Inflammatory macrophage (primary cell): ENCODE data around the gene DNAAF5.

Experiments used
- DNase-seq, 2 donors: peaks; one replicate each; pipeline ENCODE4 v3.0.0-alpha.2; 2020 to 2022

Gene DNAAF5

GRCh38 chr7:816751-817671, 90.5 kb downstream of the DNAAF5 start:
- DNase-seq: peak in 1 of 2 donors; percentile 25

- DNase-seq: peak in 1 of 2 donors; percentile 29
Observed at GRCh38 chr7:818031-818699, 91.7 kb downstream of the DNAAF5 start.

- DNase-seq: no peak
Observed at GRCh38 chr7:820341-820740, 93.8 kb downstream of the DNAAF5 start.

- DNase-seq: no peak
Observed at GRCh38 chr7:821688-822087, 95.2 kb downstream of the DNAAF5 start.

- no peak for DNase-seq
Observed at GRCh38 chr7:822692-823276, 96.3 kb downstream of the DNAAF5 start.

GRCh38 chr7:823649-824048, 97.2 kb downstream of the DNAAF5 start:
- no peak for DNase-seq

GRCh38 chr7:824081-824480, 97.6 kb downstream of the DNAAF5 start:
- DNase-seq: no peak

GRCh38 chr7:824664-825063, 98.2 kb downstream of the DNAAF5 start:
- DNase-seq: no peak

GRCh38 chr7:825386-825785, 98.9 kb downstream of the DNAAF5 start:
- DNase-seq: no peak

- DNase-seq: no peak
Observed at GRCh38 chr7:826230-826917, 99.9 kb downstream of the DNAAF5 start.

GRCh38 chr7:828793-829561, 102.5 kb downstream of the DNAAF5 start:
- no peak for DNase-seq

- no peak for DNase-seq
Observed at GRCh38 chr7:830069-830468, 103.6 kb downstream of the DNAAF5 start.

- peak; percentile 12 to 14 for DNase-seq
Observed at GRCh38 chr7:831596-832166, 105.2 kb downstream of the DNAAF5 start.

- no peak for DNase-seq
Observed at GRCh38 chr7:832167-832967, 105.9 kb downstream of the DNAAF5 start, which contains the start of gene SUN1. SUN1 (plus strand) TSS chr7:832476; CDS start chr7:832525, 49 bp downstream.

GRCh38 chr7:832968-833424, 106.5 kb downstream of the DNAAF5 start:
- DNase-seq: no peak

- no peak for DNase-seq
Observed at GRCh38 chr7:833601-834258, 107.2 kb downstream of the DNAAF5 start.

- DNase-seq: no peak
Observed at GRCh38 chr7:834277-834676, 107.8 kb downstream of the DNAAF5 start.

GRCh38 chr7:835021-835420, 108.5 kb downstream of the DNAAF5 start:
- no peak for DNase-seq

GRCh38 chr7:835485-836401, 109.2 kb downstream of the DNAAF5 start:
- peak in 1 of 2 donors; percentile 60 for DNase-seq
